Cardiac fibroblast (primary cell): Measurements from ENCODE around the gene ZNF83.
"Not testable (repeated sequence)": the region's sequence is repeated elsewhere in the genome, so short reads cannot be mapped to it uniquely, and the experiment has no call there.

Source experiments
- DNase-seq, 2 donors: peaks; one replicate each; pipeline versions ENCODE4 v3.0.0 to v3.0.0-alpha.2; 2010; ENCODE audit warnings: low read depth in 2 of 2
- H3K4me3 ChIP-seq, 2 donors: replicated peaks in 1 of 2; 1 replicate in 1 of 2; 2 replicates in 1 of 2; pipeline ENCODE4 v1.5.1; 2011; ENCODE audit warnings: low read depth in 2 of 2, low read length in 2 of 2, mild to moderate bottlenecking in 2 of 2, moderate library complexity in 1 of 2
- CTCF ChIP-seq: IDR thresholded peaks from one replicate; pipeline ENCODE4 v1.5.1; 2011; ENCODE audit warnings: low read depth, mild to moderate bottlenecking, low read length, inconsistent platforms

ZNF83 gene

GRCh38 chr19:52600639-52601024 lies 37.5 kb downstream of the ZNF83 start:
- H3K4me3 ChIP-seq: peak overlapping the region; percentile 55 to 65
- DNase-seq: no peak
- no peak for TF ChIP-seq CTCF

- H3K4me3 ChIP-seq: no peak overlapping the region
- no peak for TF ChIP-seq CTCF
- no peak for DNase-seq
Measured at GRCh38 chr19:52599241-52599640, 38.9 kb downstream of the ZNF83 start.

- not testable (repeated sequence) for DNase-seq, H3K4me3 ChIP-seq
Measured at GRCh38 chr19:52593441-52593840, 44.7 kb downstream of the ZNF83 start.

- no peak overlapping the region for H3K4me3 ChIP-seq
- no peak for DNase-seq
- no peak for TF ChIP-seq CTCF
Measured at GRCh38 chr19:52592301-52592700, 45.9 kb downstream of the ZNF83 start.

- H3K4me3 ChIP-seq: no peak overlapping the region
- DNase-seq: no peak
- no peak for TF ChIP-seq CTCF
Measured at GRCh38 chr19:52590728-52591127, 47.4 kb downstream of the ZNF83 start.

- H3K4me3 ChIP-seq: no peak overlapping the region
- no peak for TF ChIP-seq CTCF
- DNase-seq: no peak
Measured at GRCh38 chr19:52585604-52586003, 52.6 kb downstream of the ZNF83 start.

- no peak overlapping the region for H3K4me3 ChIP-seq
- no peak for TF ChIP-seq CTCF
- no peak for DNase-seq
Measured at GRCh38 chr19:52584736-52585440, 53.3 kb downstream of the ZNF83 start.
